HG02870 (cell line): Measurements from ENCODE around the gene PCDH9.
"Not testable (repeated sequence)": the region's sequence is repeated elsewhere in the genome, so short reads cannot be mapped to it uniquely, and the experiment has no call there.

Experiments used
- ATAC-seq: cut with Tn5 transposase; IDR thresholded peaks from one replicate; pipeline ENCODE4 v1.9.1; 2021; ENCODE audit warnings: mild to moderate bottlenecking, moderate library complexity; ENCODE audit not compliant: unreplicated experiment

The PCDH9 gene

GRCh38 chr13:67133476-67133875 is 96.7 kb downstream of the PCDH9 start:
- ATAC-seq, result no peak

GRCh38 chr13:67131393-67131792 is 98.7 kb downstream of the PCDH9 start:
- ATAC-seq, result no peak

GRCh38 chr13:67130444-67130843 is 99.7 kb downstream of the PCDH9 start:
- ATAC-seq, result no peak

GRCh38 chr13:67128136-67128535 is 102.0 kb downstream of the PCDH9 start:
- ATAC-seq, result no peak

- no peak for ATAC-seq
These were observed 104.5 kb downstream of the PCDH9 start for GRCh38 chr13:67125681-67126080.

- no peak for ATAC-seq
These were observed 107.0 kb downstream of the PCDH9 start for GRCh38 chr13:67123165-67123564.

- no peak for ATAC-seq
These were observed 107.9 kb downstream of the PCDH9 start for GRCh38 chr13:67122251-67122650.

- no peak for ATAC-seq
These were observed 109.1 kb downstream of the PCDH9 start for GRCh38 chr13:67120872-67121531.

GRCh38 chr13:67119481-67119894 is 110.6 kb downstream of the PCDH9 start:
- no peak for ATAC-seq

- ATAC-seq, result no peak
These were observed 111.9 kb downstream of the PCDH9 start for GRCh38 chr13:67118277-67118676.

GRCh38 chr13:67117010-67117550 is 113.1 kb downstream of the PCDH9 start:
- no peak for ATAC-seq

- ATAC-seq, result no peak
These were observed 122.2 kb downstream of the PCDH9 start for GRCh38 chr13:67107979-67108378.

- no peak for ATAC-seq
These were observed 123.6 kb downstream of the PCDH9 start for GRCh38 chr13:67106502-67107057.

- ATAC-seq, result no peak
These were observed 128.2 kb downstream of the PCDH9 start for GRCh38 chr13:67101730-67102467.

GRCh38 chr13:67100730-67101129 is 129.4 kb downstream of the PCDH9 start:
- ATAC-seq, result no peak

GRCh38 chr13:67099494-67099893 is 130.6 kb downstream of the PCDH9 start:
- ATAC-seq, result no peak

GRCh38 chr13:67097892-67098452 is 132.2 kb downstream of the PCDH9 start:
- ATAC-seq, result no peak

GRCh38 chr13:67096893-67097292 is 133.2 kb downstream of the PCDH9 start:
- not testable (repeated sequence) for ATAC-seq

GRCh38 chr13:67096418-67096817 is 133.7 kb downstream of the PCDH9 start:
- ATAC-seq, result no peak

- ATAC-seq, result no peak
These were observed 134.5 kb downstream of the PCDH9 start for GRCh38 chr13:67095621-67096020.

- no peak for ATAC-seq
These were observed 135.2 kb downstream of the PCDH9 start for GRCh38 chr13:67094952-67095351.

- ATAC-seq, result no peak
These were observed 136.1 kb downstream of the PCDH9 start for GRCh38 chr13:67094078-67094477.
